HG03558 (cell line): ENCODE data around the gene DENND6B.

ENCODE experiments used
- ATAC-seq: cut with Tn5 transposase; IDR thresholded peaks from one replicate; pipeline ENCODE4 v1.9.1; 2021; ENCODE audit warnings: moderate number of reproducible peaks; ENCODE audit not compliant: unreplicated experiment; ENCODE audit errors: extremely low read depth

The DENND6B gene

DNA sequence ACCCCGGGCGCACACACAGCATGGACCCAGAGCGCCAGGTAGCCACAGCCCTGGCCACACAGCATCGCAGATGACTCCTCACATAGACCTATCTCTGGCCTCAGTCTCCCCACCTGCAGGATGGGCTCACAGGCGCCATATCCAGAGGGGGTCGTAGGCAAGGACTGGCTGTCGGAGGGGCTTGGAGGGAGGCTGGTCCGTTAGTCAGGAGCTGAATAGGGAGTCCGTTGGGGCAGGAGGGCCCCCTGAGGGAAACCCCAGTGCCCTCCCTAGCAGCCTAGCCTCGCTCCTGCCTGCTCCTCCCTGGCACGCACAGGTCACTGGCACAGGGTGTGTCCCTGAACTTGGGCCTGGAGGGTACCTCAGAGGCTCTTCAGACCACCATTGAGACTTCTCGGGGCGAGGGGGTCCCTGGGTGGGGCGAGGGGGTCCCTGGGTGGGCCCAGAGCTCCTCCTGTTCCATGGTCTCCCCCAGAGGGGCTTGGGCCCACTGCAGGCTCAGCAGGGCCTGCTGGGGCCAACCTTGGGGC, 21.4 kb downstream of the DENND6B start:
- no peak for ATAC-seq

DNA sequence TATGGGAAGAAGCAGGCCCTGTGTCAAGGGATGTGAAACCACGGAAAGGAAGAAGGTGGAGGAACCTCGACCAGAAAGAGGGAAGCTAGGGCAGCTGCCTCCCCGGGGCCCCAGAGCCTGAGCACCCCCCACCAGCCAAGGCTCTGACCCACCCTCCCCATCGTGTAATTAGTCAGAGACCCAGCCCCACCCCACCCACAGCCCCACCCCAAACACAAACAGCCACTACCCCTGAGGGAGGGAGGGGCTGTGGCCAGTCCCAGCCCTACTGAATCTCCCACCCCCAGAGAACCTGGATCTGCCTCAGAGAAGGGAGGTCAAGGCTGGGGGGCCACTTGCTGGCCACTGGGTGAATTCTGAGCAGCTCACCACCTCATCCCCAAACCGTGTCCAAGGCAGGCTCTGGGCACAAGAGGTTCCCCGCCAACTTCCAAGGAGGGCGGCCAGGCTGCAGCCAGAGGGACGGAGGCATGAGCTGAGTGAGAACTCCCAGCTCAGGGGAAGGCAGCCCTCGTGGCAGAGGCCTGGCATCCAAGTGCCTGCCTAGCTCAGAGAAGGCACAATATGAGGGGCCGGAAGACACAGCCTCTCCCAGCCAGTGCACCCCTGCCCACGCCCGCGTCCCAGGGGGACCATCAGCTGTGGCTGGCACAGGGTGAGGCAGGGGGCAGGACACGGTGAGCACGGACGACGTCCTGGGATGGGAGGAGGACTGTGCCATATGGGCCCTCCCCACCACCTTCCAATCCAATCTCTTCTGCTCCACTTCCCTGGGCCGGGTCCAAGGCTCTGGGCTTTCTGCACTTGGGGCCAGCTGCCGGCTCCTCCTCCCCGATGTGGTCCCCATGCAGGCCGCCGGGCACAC, 22.1 kb downstream of the DENND6B start:
- ATAC-seq, result no peak

DNA sequence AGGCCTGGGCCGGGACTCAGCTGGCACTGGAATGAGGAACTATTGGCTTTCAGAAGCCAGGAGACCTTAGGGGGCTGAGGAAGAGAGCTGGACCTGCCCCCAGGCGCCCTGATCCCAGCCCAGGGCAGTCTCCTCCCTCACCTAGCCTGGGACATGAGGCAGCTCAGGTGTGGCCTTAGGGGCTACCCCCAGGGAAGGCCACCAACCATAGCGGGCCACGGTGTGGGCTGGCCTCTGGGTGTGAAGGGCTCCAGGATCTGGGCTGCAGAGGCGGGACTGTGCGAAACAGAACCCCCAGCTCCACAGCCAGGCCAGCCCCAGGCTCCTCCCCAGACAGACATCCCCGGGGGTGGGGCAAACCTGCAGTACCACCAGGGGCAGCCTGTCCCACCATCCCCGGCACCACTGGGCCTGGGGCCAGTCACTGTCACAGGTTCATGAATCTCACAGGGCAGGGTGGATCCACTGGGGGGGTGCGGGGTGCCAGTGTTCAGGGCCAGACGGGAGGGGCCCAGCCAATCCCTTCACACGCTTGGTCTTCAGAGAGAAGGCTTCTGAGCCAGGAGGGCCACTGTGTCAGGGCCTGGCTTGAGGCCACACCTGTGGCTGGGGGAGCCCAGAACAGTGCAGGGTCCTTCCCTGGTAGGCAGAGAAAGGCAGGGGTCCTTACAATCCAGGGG, 22.8 kb downstream of the DENND6B start:
- ATAC-seq, result no peak

DNA sequence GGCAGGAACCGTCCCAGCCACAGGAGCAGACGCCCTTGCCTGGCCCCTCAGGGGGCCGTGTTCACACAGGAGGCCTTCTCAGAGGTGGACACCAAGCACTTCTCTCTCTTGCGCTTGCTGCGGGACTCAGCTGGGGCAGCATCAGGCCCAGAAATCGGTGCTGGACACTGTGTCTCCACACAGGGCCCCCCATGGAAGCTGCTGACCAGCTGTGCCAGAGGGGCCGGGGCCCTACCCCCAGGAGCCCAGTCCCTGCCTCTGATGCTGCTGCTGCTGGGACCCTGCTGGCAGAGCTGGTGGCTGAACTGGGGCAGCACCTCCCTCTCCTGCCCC, 23.3 kb downstream of the DENND6B start:
- ATAC-seq, result no peak

DNA sequence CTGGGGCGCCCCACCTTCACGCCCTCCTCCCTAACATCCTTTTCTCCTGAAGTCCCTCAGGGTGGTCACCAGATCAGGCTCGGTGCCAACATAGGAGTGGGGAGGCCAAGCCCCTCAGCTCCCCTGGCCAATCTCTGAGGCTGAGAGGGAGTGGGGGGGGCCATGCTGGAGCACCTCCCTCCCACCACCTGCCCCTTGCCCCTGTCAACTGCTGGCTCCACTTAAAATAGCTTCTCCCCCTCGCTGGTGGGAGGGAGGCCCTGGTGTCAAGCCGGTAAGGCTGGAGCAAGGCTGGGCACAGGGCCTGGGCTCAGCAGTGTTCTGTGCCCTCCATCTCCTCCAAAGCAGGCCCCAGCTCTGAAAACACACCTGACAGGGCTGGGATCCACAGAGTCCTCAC, 24.2 kb downstream of the DENND6B start:
- ATAC-seq, result no peak

DNA sequence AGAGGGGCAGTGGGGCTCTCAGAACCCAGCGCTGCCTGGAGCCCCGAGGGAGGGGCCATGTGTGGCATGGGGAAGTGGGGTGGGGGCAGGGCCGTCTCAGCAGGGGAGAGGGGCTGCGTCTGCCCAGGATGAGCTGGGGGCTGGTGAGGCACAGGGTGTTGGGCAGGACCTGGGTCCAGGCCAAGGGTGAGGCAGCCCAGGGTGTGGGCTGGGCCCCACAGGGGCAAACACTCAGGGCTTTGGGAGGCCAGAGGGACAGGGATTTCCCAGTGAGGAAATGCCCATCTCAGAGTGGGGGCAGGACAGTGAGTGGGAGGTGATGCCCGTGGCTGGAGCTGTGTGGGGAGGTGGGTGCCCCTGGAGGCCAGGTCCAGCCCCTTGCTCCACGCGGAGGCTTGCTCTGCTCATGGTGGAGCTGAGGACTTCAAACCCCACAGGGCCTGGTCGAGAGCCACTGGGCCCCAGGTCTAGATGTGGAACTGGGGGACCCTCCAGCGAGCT, 24.7 kb downstream of the DENND6B start:
- no peak for ATAC-seq

DNA sequence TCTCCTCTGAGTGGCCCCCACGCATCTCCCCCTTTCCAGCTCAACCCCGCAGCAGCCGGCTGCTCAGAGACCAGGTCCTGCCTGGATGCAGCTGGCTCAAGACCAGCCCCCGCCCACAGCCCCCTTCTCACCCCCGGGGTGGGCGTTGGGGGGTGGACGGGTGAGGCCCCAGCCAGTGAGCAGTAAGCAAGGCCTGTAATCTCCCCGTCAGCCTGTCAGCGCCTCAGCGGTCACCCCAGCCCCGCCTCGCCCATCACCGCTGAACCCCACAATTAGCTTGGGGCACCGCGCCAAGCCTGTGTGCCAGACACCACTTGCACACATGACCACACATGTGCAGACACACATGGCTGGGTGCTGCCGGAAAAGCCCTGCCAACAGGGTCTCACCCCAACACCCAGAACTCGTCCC, 25.2 kb downstream of the DENND6B start:
- no peak for ATAC-seq

DNA sequence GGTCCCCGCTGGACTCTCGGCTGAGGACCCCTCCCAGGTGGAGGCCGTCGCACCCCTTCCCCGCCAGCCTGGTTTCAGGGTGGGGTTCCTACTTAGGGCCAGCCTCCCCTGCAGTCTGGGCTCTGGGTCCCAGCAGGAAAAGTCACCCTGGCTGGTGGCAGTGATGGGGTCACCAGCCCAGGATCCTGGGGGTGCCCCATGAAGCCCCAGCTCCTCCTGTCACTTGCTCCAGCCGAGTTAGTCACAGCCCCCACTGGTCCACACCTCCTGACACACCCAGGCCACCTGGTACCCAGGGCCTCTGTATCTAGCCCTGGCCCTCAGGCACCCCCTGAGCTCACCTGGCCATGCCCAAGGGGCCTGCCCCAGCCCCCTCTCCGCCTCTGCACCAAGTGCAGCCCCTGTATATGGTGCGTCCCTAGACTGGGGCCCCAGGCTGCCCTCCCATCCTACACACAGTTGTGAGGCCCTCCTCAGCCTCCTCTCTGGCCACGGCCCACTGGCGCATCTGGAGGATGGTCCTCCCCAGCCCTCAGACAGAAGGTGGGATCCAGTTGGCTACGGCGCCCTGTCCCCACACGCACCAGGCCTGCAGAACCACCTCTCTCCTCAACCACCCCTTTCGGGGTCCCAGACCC, 26.1 kb downstream of the DENND6B start:
- ATAC-seq, result no peak

DNA sequence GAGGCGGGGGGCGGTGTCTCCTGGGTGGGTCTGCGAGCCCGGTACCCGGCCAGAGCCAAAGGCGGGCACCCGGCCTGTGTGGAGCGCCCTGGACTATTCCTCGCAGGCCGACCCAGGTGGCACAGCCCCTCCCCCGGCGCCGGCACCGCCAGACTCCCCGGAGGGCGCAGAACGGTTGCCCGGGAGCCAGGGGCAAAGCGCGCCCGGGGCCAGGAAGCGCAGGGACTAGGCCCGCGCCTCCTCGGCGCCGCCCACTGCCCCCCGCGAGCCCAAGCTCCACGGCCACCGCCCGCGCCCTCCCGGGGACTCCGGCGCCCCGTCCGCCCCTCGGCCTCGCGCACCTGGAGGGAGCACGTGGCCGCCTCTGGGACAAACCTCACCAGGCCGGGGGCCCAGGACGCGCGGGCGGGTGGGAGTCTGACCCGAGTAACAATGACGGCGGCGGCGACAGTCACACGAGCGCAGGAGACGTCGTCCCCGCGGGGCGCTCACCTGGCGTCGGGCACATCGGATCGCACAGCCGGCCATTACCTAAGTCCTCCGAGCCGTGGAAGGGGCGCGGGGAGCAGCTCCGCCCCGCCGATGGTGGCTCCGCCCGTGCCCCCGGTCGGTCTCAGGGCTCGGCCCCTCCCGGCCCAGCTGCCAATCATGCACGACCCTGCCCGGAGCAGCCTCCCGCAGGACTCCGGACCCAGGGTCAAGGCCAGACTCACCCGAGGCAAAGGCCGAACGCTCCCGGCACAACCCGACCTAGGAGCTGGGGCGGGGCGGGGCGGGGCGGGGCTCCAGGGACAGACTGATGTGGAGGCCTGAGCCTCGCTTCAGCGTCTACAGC, 26.8 kb downstream of the DENND6B start:
- no peak for ATAC-seq

DNA sequence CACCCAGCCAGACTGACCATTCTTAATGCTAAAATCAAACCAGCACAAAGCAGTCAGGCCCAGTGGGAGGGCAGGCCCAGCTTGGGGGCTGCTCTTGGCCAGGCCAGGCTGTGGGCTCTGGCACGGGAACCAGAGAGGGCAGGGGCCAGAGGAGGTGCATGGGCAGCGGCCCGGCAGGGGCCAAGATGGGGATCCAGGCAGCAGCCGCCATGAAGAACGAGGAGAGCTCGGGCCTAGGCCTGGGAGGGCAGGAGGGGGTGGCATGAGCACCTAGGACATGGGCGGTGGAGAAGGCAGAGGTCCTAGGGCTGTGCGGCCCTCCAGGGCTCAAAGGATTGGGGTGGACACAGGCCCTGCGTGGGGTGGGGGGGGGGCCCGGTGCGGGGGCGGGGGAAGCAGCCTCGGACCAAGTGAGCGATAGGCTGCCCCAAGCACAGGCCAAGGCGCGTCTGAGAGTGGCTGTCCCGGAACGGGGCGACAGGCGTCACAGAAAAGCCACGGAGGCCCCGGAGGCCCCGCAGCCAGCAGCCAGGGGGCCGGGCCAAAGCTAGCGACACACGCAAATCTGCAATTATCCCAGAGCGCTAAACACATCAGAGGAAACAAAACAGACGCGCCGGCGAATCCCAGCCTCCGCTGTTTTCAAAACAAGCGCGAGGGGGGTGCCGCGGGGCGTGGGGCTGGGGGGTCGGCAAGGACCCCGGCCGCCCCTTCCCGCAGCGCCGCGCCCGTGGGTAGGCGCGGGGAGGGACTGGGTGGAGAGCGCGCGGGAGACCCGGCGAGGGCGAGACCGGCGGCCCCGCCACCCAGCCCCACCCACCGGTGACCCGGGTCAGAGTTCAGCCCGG, 27.7 kb downstream of the DENND6B start:
- ATAC-seq, result no peak

DNA sequence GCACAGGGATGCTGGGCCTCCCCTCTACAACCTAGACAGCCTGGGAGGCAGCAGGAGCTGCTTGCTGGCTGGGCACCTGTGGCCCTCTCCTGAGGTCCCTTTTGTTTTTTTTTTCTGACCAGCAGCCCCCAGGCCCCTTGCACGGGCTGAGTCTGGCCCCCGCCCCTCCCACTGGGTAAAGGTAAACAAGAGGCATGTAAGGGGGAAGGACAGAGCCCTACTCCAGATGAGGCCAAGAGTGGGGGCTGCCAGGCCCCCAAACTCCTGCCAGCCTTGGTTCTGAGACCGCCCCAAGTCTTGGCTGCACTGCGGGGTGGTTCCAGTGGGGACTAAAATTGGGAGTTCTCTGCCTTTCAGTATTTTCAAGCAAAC, 28.6 kb downstream of the DENND6B start:
- ATAC-seq, result no peak

DNA sequence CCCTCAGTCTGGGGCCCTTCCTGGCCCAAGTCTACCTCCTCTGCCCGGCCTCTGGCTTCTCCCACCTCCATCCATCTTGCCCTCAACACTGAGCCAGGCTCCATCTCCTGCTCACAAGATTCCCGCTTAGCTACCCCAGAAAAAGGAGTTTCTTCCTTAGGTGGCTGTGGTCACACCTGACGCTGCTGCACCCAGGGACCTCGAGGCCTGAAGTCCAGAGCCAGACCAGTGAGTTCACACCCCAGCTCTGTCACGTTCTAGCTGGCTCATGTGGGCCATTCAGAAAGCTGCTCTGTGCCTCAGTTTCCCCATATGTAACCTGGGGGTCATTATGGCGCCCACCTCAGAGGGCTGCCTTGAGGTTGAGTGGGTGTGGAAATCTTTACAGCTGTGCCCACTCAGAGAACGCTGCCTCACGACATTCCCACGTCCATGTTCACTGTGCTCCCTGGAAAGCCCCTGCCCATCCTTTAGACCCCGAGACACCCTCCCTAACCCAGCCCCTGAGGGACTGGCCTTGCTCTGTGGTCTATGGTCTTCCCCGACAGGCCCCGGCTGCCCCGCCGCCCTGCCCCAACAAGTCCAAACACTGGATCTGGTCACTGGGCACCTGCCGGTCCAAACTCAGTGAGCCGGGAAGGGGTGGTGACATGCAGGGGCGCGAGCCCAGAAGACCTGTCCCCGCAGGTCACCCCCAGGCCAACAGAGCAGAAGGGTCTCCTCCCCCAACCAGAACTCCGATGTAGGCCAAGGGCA, 29.1 kb downstream of the DENND6B start:
- ATAC-seq, result no peak

DNA sequence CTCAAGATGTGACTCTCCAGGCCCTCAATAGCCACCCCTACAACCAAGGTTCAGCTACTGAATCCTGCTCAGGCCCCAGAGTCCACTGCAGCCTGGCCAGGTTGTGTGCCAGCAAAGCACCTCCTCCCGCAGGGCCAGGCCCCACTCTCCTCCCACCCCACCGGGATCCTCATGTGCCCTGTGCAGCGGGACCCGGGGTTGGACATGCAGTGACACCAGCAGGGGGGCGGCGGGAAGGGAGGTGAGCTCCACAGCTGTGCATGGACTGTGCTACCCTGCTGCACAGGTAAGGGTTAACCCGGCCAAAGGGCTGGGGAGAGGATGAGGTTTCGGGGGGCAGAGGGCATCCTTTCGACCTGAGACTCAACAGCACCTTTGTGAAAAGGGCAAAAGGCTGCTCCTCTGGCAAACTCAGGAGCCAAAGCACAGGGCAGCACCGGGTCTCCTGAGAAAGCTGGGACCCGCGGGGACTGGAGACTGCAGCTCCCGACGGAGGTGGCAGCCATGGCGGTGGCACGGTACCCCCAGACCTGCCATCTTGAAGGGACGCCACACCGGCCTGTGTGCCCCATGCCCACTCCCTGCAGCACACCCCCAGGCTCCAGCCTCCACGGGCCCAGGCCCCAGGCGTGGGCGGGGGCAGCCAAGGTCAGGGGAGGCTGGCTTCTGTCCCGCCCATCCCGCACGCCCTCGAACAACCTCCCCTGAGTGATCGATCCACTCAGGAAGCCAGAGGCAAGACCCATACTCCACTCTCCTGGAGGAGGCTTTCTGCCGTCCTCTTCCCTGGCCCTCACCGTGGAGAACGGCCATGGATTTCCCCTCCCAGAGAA, 29.9 kb downstream of the DENND6B start:
- no peak for ATAC-seq

DNA sequence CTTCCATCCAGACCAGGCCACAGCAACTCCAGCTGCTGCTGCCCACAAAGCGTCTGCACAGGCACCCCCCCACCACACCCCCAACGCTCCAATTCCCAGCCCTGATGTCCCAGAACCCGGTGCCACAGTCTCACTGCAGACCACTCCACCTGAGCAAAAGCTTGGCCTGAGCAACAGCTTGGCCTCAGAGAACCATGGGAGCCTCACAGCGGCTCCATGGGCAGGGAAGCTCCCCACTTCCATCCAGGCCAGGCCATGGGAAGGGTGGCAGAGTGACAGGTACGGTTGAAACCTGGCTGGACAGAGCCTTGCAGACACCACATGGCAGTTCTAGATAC, 32.5 kb downstream of the DENND6B start:
- ATAC-seq, result no peak

DNA sequence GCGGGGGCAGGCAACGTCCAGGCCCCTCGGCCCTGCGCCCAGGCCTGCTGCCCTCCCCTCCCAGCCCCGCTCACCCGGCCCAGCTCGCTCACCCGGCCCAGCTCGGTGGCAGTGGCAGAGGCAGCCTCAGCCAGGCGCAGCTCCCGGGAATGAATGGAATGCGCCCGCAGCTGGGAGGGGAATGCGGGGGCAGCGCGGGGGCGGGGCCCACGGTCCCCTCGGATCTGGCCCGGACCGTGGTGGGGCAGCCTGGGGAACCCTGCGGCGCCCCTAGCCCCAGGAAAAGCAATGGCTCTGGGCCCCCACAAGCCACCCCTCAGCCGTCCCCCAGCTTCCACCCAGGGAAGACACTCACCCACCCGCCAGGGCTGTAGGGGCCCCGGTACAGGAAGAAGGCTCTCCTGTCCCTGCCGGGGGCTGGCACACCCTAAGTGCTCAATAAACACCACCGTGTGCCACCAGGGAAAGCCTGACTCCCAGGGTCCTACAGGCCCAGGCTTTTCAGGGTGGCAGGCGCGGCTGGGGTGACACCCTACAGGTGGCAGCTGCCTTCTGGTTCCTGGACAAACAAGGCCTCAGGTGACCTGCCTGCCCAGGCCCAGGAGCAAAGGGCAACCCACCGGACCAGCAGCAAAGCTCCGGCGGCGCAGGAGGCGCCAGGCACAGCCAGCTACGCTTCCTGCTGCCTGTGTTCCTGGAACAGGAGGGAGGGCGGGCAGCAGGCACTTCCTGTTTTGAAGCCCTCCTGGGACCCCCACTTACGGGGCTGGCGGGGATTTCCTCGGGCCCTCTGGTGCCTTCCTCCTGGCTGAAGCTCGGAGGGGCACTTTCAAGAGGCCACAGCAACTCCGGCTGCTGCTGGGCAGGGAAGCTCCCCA, 33.1 kb downstream of the DENND6B start:
- ATAC-seq, result no peak

DNA sequence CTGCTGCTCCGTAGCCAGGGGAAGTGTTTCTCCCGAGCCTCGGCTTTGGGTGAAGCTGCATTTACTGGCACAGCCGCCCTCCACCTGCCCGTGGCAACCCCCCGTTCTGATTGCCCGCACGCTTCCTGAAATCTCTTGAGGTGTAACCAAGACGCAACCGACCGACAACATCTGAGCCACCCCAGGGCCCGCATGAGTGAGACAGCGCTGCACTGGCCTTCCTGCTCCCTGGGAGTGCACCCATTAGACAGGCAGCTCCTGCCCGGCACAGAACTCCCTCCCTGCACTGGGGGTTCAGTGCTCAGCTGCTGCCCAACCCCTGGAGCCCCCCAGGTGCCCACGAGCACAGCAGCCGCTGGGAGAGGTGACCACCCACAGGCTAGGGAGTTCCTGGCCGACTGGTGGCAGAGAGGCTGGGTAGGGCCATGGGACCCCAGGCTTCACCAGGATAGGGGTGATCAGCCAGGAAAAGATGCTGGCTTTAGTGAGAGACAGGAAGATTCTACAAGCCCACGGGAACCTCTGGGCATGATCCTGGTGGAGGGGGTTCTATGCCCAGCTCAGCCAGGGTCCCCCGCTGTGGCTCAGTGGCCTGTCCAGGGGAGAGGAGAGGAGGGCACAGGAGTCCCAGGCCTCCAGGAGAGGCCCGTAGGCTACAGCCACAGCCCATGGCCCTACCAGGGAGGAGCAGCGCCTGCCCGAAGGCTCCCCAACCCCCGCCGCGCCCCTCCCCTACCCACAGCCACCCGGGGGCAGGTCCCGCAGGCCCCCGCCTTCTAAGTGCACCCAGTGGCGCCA, 34.0 kb downstream of the DENND6B start:
- ATAC-seq, result no peak
